NCI-H2196 (cell line): Measurements from ENCODE around the gene CRABP2.
A peak's percentile ranks its signal among the peaks of the same experiment; 100 is the strongest.

ENCODE experiments used
- DNase-seq: peaks from one replicate; lab custom pipeline; 2025; ENCODE audit not compliant: unreplicated experiment; lab: John Stamatoyannopoulos, UW

CRABP2 gene

GRCh38 chr1:156691665-156692440 is 13.5 kb downstream of the CRABP2 start:
- no peak for DNase-seq

- DNase-seq, result no peak
These were observed 14.2 kb downstream of the CRABP2 start for GRCh38 chr1:156691191-156691590.

DNA sequence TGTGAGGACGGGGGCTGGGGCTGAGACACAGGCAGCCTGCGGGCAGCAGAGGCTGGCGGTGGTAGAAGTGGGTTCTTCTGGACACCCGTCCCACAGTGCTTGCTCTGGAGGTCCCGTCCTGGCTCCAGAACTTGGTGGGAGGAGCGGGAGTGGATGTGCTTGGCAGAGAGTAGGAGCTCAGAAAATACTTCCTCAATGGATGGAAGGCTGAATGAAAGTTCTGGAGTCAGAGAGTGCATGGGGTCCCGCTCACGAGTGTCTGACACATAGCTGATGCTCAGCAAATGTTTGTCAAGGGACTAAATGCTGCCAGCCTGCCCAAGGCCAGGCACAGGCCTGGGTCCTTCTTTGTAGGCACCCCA is 14.7 kb downstream of the CRABP2 start:
- DNase-seq, result no peak

DNA sequence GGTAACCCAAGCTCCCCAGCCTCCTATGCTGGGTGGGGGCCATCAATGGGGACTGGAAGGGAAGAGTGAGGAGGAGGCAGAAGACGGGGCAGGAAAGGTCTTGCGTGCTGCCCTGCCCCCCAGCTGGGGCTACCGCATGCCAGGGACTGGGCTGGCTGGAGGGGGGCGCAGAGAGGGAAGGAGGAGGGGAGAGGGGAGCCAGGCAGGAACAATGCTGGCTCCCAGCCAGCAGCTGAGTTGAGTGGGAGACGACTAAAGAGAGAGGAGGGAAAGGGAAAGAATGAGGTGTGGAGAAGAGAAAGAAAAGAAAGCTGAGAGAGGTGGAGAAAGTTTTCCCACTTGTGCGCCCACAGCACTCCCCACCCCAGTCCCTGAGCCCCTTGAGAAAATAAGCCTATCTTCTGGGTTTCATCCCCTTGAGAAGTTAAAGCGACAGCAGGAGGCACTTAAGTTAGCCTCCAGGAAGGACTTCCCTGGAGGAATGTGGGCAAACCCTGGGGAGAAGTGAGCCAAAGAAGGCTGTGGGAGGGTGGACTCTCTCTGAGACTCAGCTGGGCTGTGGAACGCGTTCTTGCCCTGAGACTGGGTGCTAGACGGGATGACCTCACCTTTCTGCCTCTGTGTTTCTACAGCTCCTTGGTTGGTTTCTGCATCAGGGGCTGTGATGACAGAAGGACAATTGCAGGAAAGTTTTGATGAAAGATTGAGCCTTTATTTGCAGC is 15.3 kb downstream of the CRABP2 start:
- no peak for DNase-seq

DNA sequence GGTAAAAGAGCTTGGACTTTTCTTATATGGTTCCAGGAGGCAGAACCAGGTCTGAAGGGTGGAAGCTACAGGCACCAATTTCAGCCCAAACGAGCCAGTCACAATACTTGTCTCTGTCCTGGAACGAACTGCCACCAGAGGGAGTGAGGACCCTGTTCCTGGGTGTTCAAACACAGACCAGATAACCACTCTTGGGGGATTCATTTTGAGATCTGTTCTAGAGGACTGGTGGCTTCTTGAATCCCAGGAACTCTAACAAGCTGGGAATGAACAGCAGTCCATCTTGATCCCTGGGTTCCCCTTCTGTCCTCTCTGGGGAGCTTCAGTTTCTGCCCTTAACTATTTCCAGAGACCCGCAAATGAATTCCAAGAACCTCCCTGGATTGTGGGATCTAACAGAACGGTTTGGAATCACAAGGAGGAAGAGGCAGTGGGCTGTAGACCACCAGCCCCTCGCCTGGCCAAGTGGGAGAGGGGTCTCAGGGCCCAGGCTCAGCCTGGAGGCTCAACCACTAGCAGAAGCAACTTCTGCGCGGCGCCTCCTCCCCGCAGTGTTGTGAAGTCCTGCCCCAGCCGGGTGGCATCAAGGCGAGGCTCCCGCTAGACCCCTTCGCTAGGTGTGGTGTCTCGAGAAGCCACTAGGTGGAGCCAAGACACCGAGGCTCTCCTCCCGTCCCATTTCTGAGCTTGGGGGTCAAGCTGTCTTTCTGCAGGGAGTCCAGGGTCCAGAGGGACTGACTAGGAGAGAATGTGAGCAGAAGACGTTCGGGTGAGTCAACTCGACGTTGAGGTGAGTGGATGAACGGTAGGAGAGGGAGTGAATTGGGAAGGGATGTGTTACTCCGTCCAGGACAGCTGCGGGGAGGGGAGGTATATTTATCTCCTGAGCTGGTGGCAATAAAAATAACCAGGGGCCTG is 16.1 kb downstream of the CRABP2 start:
- peak; percentile 85 for DNase-seq

DNA sequence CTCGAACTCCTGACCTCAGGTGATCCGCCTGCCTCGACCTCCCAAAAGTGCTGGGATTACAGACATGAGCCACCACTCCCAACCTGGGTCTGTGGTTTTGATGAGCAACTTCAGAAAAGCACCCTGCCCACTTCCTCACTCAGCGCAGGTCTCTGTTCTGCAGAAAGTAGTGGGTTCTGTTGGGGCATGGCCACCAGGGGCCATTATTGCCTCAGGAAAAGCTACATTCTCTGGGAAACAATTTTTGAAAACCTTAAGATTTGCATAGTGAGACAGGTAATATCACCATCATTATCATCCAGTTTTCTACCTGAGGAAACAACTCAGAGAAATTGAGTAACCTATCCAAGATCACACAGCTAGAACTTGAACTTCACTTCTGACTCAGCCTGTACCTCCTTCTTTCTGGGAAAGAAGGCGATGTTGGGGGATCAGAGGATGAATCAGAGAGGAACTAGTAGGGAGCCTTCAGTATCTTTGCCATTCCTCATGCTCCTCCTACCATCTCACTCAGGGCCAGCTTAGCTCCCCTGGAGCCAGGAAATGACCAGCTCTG is 21.1 kb downstream of the CRABP2 start:
- no peak for DNase-seq

GRCh38 chr1:156682166-156682890 is 23.1 kb downstream of the CRABP2 start:
- DNase-seq, result no peak

DNA sequence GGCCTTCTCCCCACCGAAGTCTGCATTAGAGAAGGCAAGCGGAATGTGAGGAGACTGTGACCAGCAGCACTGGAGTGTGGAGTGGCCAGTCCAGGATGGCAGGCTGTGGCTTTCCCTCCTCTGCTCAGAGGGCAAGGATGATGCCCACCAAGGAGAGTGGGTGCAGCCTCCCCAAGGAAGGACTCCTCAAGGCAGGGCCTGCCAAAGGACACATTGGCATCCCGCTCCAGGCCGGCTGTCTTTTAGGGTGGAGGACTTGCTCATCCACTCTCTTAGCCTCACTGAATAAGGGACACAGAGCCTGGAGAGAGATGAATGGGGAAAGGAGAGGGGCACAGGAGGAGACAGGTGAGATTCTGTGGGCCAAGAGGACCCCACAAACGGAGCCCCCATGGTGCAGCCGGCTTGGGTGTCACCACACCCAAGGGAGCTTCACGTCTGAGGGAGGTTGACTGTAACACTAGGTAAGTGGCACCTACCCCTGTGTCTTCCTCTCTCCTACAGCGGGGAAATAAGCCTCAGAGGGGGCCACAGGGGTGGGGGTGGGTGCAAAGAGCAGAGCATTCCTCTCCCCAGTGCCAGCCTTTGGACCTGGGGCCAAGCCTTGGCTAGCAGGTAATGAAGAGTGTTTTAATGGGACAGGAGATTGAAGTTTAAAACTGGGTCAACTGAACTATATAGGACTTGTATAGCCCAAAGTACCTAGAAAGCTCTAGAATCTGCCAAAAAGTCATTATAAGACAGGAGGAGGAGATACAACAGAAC is 24.0 kb downstream of the CRABP2 start:
- DNase-seq, result no peak

DNA sequence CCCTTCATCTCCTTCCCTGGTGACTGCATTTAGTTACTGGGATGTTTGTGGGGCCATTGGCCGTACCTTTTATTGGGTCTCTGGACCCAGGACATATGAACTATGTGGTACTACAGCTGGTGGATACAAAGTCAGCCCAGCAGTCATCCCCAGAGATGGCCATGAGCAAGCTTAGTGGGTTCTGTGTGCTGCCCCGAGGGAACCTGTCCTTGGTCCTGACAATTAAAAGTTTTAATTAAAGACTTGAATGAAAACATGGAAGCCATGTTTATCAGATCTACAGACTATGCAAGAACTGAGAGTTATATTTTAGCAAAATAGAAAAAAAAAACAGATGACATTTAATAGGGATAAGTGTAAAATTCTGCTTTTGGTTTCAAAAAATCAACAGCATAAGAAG is 25.3 kb downstream of the CRABP2 start:
- DNase-seq, result no peak

DNA sequence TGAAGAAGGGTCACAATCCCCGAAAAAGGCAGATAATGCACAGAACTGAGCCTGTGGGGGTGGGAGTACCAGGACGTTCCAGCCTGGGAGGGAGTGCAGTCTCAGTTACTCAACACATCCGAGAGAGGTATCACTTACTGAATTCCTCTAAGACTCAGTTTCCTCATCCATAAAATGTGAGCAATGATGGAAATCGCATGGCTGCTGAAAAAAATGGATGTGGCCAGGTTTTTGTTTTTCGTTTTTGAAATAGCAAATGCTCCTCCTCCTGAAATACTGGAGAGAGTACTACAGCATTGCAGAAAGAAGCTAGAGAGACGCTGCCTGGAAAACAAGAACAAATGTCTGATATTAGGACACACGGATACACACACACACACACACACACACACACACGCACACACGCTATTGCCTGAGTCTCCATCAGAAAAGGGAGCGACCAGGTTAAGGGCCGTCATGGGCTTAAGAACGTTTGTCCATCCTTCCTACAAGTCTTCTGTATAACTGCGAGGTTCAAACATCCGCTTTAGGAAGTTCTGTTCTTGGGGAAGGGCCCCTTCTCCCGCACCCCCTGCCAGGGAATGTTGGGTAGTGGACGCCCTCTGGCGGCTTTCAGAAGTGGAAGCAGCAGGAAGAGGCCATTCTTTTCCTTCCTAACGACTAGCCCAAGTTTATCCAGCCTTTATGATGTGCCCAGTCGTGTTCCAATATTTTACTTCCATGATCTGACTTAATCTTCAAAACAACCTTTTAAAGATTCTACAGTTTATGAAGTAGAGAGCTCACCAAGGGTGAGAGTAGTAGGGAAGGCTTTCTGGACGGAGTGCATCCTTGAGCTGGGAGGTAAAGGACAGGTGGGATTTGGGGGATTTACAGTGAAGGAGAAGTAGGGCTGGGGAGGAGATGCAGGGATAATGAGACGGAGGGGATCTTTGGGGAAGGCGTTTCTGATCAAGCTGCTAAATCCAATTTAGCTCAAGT is 27.5 kb downstream of the CRABP2 start:
- DNase-seq, result peak; percentile 60

GRCh38 chr1:156676820-156677615 is 28.4 kb downstream of the CRABP2 start, which contains the start of gene NES:
Gene NES (minus strand): TSS chr1:156677407. CDS start chr1:156677264, 143 bp downstream.
- DNase-seq, result no peak

GRCh38 chr1:156676114-156676819 is 29.1 kb downstream of the CRABP2 start:
- DNase-seq, result no peak

- DNase-seq, result no peak
These were observed 29.9 kb downstream of the CRABP2 start for GRCh38 chr1:156675210-156676113.

DNA sequence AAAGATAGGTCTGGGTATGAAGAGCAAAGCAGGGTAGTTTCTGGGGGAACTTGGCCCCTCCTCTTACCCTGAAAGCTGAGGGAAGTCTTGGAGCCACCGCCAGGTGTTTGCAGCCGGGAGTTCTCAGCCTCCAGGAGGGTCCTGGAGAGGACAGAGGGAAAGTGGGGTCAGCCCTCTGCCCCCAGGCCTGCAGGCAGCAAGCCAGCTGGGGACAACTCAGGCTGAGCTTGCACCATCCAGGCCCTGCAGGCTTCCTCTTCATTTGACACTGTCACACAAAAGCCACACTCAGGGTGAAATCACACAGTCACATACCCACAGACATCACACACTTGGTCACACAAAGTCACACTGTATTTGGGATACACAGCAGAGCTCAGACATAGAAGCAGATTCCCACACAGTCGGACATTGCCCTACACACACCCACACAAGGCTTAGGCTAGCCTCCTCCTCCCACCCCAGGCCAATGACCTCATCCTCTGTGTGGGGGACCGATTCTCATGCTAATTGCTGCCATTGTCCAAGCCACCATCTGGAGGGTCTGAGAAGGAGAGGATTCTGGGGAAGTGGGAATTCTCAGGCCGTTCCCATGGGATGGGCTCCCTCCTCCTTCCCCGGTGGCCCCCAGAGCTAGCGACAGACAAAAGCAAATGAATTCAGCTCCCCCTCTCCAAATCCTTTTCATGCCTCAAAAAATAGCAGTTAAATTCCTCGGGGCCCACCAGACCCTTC is 31.8 kb downstream of the CRABP2 start:
- no peak for DNase-seq

DNA sequence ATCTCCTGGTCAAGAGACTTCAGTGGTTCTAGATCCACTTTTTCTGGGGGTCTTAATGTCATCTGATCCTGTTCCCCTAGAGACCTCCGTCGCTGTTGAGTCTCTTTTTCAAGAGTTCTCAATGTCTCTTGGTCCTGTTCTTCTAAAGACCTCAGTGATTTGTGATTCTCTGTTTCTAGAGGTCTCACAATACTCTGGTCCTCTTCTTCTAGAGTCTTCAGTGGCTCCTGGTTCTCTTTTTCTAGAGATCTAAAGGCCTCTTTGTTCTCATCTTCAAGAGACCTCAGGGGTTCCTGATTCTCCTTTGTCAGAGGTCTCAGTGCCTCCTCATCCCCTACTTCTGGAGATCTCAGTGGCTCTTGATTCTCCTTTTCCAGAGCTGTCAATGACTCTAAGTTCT is 33.6 kb downstream of the CRABP2 start:
- no peak for DNase-seq
